Measurements from ENCODE around the gene ZNF616.

The ZNF616 gene

GRCh38 chr19:52094526-52095130 lies 45.1 kb downstream of the ZNF616 start:
- in situ Hi-C loops (cut with MboI; ENCODE audit: low sequenced_read_pairs), result no loop called here
- no peak for DNase-seq (ENCODE audit: low spot score in 2 of 2)

GRCh38 chr19:52086481-52086880 lies 53.3 kb downstream of the ZNF616 start:
- DNase-seq (ENCODE audit: low spot score in 2 of 2), result no peak
- Histone ChIP-seq H3K36me3 (replicated peaks) (no peaks in the 10 kb centered on the region), H3K27me3 (ENCODE audit: low read depth) (no peaks in the 10 kb centered on the region), H3K4me3 (no peak overlapping the region), H3K4me1 (no peaks in the 10 kb centered on the region), H3K9me3 (peaks cover 4% of the 10 kb centered on the region; the same call in 1 of the 2 replicates)
- in situ Hi-C loops (cut with MboI; ENCODE audit: low sequenced_read_pairs), result no loop called here

More at GRCh38 chr19:52094526-52095130, 45.1 kb downstream of the ZNF616 start:
- H3K4me1 ChIP-seq, result no peaks in the 10 kb centered on the region
- H3K9me3 ChIP-seq, result peaks cover 17% of the 10 kb centered on the region
- no peaks in the 10 kb centered on the region for H3K36me3 ChIP-seq (replicated peaks)
- H3K27me3 ChIP-seq (ENCODE audit: low read depth), result no peaks in the 10 kb centered on the region
- H3K4me3 ChIP-seq, result peak overlapping the region; percentile 32

- Histone ChIP-seq H3K4me3 (no peak overlapping the region), H3K9me3 (no peaks in the 10 kb centered on the region; the same call in 1 of the 2 replicates), H3K4me1 (no peaks in the 10 kb centered on the region), H3K27me3 (ENCODE audit: low read depth) (no peaks in the 10 kb centered on the region), H3K36me3 (replicated peaks) (no peaks in the 10 kb centered on the region; the same call in 1 of the 2 replicates)
- DNase-seq (ENCODE audit: low spot score in 2 of 2), result no peak
- in situ Hi-C loops (cut with MboI; ENCODE audit: low sequenced_read_pairs), result no loop called here
Observed at GRCh38 chr19:52070496-52070895, 69.2 kb downstream of the ZNF616 start.

- Histone ChIP-seq H3K9me3 (no peaks in the 10 kb centered on the region; the same call in 1 of the 2 replicates), H3K27me3 (ENCODE audit: low read depth) (no peaks in the 10 kb centered on the region), H3K4me3 (no peak overlapping the region), H3K36me3 (replicated peaks) (no peaks in the 10 kb centered on the region), H3K4me1 (no peaks in the 10 kb centered on the region)
- in situ Hi-C loops (cut with MboI; ENCODE audit: low sequenced_read_pairs), result no loop called here
- no peak for DNase-seq (ENCODE audit: low spot score in 2 of 2)
Observed at GRCh38 chr19:52069653-52070052, 70.1 kb downstream of the ZNF616 start.

- DNase-seq (ENCODE audit: low spot score in 2 of 2), result no peak
- H3K27me3 ChIP-seq (ENCODE audit: low read depth), result no peaks in the 10 kb centered on the region
- in situ Hi-C loops (cut with MboI; ENCODE audit: low sequenced_read_pairs), result no loop called here
- H3K9me3 ChIP-seq, result no peaks in the 10 kb centered on the region; the same call in 1 of the 2 replicates
- H3K4me1 ChIP-seq, result no peaks in the 10 kb centered on the region
- H3K36me3 ChIP-seq (replicated peaks), result no peaks in the 10 kb centered on the region
- no peak overlapping the region for H3K4me3 ChIP-seq
Observed at GRCh38 chr19:52066258-52066863, 73.4 kb downstream of the ZNF616 start.

- DNase-seq (ENCODE audit: low spot score in 2 of 2), result no peak
- H3K9me3 ChIP-seq, result no peaks in the 10 kb centered on the region; the same call in 1 of the 2 replicates
- in situ Hi-C loops (cut with MboI; ENCODE audit: low sequenced_read_pairs), result no loop called here
Observed at GRCh38 chr19:52065399-52065798, 74.3 kb downstream of the ZNF616 start.

More at GRCh38 chr19:52065399-52065798, 74.3 kb downstream of the ZNF616 start:
- Histone ChIP-seq H3K4me1 (no peaks in the 10 kb centered on the region), H3K4me3 (no peak overlapping the region), H3K27me3 (ENCODE audit: low read depth) (no peaks in the 10 kb centered on the region), H3K36me3 (replicated peaks) (no peaks in the 10 kb centered on the region)

All from HAP-1 (cell line).